ENCODE data around the gene MOV10.

The MOV10 gene

DNA sequence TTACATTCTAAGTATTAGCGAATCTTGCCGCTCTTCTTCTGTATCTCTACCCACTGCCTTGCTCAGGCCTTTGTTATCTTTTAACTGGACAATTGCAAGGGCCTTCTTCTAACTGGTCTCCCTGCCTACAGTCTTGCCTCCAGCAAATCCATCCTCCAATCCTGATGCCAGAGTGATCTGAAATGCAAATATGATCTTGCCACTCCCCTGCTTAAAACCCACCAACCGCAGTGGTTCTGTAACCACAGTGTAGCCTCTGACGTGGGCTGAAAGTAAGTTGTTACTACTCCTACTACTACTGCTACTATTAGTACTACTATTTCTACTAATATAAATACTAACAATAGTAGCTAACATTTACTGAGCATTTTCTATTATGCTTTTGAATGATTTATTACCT lies 12.4 kb downstream of the MOV10 start:
- no peak overlapping the region for H3K4me3 Mint-ChIP-seq
- peaks cover 7% of the 10 kb centered on the region for H3K36me3 Mint-ChIP-seq
- no peaks in the 10 kb centered on the region for H3K27me3 Mint-ChIP-seq
- DNase-seq (ENCODE audit: low spot score in 2 of 2) (no peak), ATAC-seq (ENCODE audit: low read depth) (peak; percentile 42)
- H3K9me3 Mint-ChIP-seq, result no peaks in the 10 kb centered on the region
- H3K4me1 Mint-ChIP-seq, result peaks cover 8% of the 10 kb centered on the region
- no peak overlapping the region for H3K27ac Mint-ChIP-seq

DNA sequence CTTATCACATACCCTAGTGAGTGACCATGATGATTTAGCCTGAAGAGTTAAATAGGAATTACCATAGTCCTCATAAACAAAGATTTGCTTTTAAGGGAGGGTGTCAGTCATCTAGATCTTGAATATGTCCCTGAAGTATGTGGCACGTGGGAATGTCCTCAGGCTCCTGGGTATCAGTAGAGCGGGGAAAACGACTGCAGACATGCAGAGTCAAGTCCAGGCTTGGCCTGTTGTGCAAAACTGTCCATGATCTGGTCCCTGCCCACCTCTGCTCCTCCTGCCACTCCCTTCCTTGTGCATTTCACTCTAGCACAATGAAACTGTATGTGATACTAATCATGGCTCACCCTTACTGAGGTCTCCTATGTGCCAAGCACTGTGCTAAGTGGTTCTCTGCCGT lies 12.9 kb downstream of the MOV10 start:
- H3K27me3 Mint-ChIP-seq, result no peaks in the 10 kb centered on the region
- H3K4me3 Mint-ChIP-seq, result no peak overlapping the region
- peaks cover 7% of the 10 kb centered on the region for H3K36me3 Mint-ChIP-seq
- H3K27ac Mint-ChIP-seq, result no peak overlapping the region
- no peak for ATAC-seq (ENCODE audit: low read depth)
- peaks cover 8% of the 10 kb centered on the region for H3K4me1 Mint-ChIP-seq
- no peaks in the 10 kb centered on the region for H3K9me3 Mint-ChIP-seq
- DNase-seq (ENCODE audit: low spot score in 2 of 2), result no peak

DNA sequence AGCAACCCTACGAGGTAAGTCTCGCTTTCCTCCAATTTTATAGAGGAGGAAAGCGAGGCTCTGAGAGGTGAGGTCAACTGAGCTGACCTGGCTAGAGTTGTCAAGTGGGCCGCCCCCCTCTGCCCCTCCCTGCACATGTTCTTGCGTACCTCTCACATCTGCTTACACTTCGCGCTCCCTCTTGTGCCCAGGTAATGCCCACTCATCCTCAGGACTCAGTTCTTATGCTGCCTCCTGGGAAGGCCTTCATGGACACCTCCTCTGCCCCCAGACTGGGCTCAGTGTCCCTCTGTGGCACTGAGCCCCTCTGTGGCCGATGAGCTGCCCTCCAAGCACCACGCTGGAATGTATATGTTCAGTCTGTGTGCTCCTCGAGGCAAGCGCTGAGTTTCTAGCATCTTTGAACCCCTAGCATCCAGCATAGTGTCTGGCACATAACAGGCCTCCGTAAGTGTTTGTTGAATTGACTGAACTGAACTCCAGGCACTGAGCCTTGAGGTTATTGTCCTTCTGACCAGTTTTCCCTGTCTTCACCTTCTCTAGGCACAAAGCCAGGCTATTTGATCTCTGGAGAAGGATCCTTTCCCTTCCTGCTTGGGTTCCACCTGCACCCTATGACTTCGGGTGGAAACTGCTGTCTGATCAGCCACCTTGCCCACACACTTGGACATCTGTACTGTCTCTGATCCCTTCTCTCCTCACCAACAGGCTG lies 13.5 kb downstream of the MOV10 start:
- Mint-ChIP-seq H3K4me3 (no peak overlapping the region), H3K9me3 (no peaks in the 10 kb centered on the region), H3K27ac (no peak overlapping the region), H3K4me1 (peaks cover 8% of the 10 kb centered on the region), H3K27me3 (no peaks in the 10 kb centered on the region), H3K36me3 (peaks cover 9% of the 10 kb centered on the region)
- ATAC-seq (ENCODE audit: low read depth) (no peak), DNase-seq (ENCODE audit: low spot score in 2 of 2) (no peak)

DNA sequence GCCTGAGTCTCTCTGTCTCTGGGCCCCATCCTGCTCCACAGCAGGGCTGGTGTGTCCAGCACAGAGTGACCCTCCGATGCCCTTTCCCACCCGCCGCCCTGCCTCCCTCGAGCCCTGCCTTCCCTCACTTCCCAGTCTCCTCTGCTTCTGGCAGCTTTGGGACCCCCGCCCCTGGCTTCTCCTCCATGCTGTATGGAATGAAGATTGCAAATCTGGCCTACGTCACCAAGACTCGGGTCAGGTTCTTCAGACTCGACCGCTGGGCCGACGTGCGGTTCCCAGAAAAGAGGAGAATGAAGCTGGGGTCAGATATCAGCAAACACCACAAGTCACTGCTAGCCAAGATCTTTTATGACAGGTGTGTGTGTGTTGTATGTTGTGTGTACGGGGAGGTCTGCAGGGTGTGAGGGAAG lies 14.3 kb downstream of the MOV10 start:
- Mint-ChIP-seq H3K9me3 (no peaks in the 10 kb centered on the region), H3K4me3 (no peak overlapping the region), H3K27ac (peak overlapping the region; percentile 60), H3K36me3 (peaks cover 9% of the 10 kb centered on the region), H3K27me3 (no peaks in the 10 kb centered on the region), H3K4me1 (peaks cover 8% of the 10 kb centered on the region)
- no peak for ATAC-seq (ENCODE audit: low read depth)
- DNase-seq (ENCODE audit: low spot score in 2 of 2), result no peak

DNA sequence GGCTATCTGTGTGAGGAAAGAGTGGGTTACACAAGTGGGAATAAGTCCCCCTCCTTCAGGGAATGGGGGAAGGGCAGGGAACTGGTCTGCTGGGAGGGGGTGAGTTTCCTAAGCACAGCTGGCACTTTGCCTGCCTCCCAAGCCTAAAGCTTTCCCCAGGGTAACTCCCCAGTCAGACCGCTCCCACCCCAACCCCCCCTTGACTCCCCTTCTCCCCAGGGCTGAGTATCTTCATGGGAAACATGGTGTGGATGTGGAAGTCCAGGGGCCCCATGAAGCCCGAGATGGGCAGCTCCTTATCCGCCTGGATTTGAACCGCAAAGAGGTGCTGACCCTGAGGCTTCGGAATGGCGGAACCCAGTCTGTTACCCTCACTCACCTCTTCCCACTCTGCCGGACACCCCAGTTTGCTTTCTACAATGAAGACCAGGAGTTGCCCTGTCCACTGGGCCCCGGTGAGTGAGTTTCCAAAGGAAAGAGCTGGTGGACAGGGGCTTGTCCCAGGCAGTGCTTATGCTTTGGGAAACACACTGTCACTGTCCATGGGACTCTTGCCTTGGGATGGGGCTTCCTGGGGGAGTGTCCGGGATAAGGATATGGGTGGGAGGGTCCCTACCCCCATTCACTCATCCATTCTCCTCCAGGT lies 14.9 kb downstream of the MOV10 start:
- Mint-ChIP-seq H3K27me3 (no peaks in the 10 kb centered on the region), H3K36me3 (peaks cover 9% of the 10 kb centered on the region), H3K9me3 (no peaks in the 10 kb centered on the region), H3K4me1 (peaks cover 8% of the 10 kb centered on the region), H3K27ac (peak overlapping the region; percentile 60), H3K4me3 (no peak overlapping the region)
- no peak for DNase-seq (ENCODE audit: low spot score in 2 of 2)
- no peak for ATAC-seq (ENCODE audit: low read depth)

DNA sequence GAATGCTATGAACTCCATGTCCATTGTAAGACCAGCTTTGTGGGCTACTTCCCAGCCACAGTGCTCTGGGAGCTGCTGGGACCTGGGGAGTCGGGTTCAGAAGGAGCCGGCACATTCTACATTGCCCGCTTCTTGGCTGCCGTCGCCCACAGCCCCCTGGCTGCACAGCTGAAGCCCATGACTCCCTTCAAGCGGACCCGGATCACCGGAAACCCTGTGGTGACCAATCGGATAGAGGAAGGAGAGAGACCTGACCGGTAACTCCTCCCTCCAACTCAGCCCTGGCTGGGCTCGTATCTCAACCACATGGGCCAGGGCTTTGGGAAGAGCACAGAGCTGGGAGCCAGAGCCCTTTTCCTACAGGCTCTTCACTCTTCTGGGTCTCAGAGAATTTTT lies 15.4 kb downstream of the MOV10 start:
- Mint-ChIP-seq H3K9me3 (no peaks in the 10 kb centered on the region), H3K4me3 (no peak overlapping the region), H3K4me1 (peaks cover 8% of the 10 kb centered on the region), H3K36me3 (peaks cover 9% of the 10 kb centered on the region), H3K27ac (no peak overlapping the region), H3K27me3 (no peaks in the 10 kb centered on the region)
- ATAC-seq (ENCODE audit: low read depth), result no peak
- DNase-seq (ENCODE audit: low spot score in 2 of 2), result no peak

DNA sequence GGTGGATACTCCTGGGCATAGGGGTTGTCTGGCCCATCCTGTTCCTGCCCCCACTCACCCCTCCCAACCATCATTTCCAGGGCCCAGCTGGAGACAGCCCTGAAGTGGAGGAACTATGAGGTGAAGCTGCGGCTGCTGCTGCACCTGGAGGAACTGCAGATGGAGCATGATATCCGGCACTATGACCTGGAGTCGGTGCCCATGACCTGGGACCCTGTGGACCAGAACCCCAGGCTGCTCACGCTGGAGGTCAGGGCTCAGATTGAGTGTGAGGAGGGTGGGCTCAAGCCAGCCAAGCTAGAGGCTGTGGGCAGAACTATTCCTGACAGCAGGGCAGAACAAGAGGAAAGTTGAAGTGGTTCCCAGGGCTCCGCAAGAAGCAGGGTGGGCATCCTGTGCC lies 18.2 kb downstream of the MOV10 start:
- H3K4me1 Mint-ChIP-seq, result no peaks in the 10 kb centered on the region
- H3K4me3 Mint-ChIP-seq, result no peak overlapping the region
- H3K27ac Mint-ChIP-seq, result no peak overlapping the region
- DNase-seq (ENCODE audit: low spot score in 2 of 2), result no peak
- H3K27me3 Mint-ChIP-seq, result no peaks in the 10 kb centered on the region
- ATAC-seq (ENCODE audit: low read depth), result no peak
- H3K36me3 Mint-ChIP-seq, result peaks cover 9% of the 10 kb centered on the region
- H3K9me3 Mint-ChIP-seq, result no peaks in the 10 kb centered on the region

DNA sequence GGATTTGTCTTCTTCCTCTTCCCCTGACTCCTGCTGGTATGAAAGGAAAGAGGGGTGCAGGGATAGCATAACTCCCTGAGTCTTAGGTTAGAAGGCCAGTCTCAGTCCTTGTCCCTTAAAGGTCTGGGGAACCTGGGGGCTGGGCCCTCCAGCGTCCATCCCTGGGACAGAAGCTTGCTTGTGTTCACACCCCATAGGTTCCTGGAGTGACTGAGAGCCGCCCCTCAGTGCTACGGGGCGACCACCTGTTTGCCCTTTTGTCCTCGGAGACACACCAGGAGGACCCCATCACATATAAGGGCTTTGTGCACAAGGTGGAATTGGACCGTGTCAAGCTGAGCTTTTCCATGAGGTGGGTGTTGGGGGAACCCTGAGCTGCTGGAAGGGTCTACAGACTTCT lies 19.4 kb downstream of the MOV10 start:
- peaks cover 8% of the 10 kb centered on the region for H3K36me3 Mint-ChIP-seq
- DNase-seq (ENCODE audit: low spot score in 2 of 2), result no peak
- H3K27ac Mint-ChIP-seq, result no peak overlapping the region
- no peak overlapping the region for H3K4me3 Mint-ChIP-seq
- H3K4me1 Mint-ChIP-seq, result peaks cover 3% of the 10 kb centered on the region
- H3K27me3 Mint-ChIP-seq, result no peaks in the 10 kb centered on the region
- no peaks in the 10 kb centered on the region for H3K9me3 Mint-ChIP-seq
- no peak for ATAC-seq (ENCODE audit: low read depth)

DNA sequence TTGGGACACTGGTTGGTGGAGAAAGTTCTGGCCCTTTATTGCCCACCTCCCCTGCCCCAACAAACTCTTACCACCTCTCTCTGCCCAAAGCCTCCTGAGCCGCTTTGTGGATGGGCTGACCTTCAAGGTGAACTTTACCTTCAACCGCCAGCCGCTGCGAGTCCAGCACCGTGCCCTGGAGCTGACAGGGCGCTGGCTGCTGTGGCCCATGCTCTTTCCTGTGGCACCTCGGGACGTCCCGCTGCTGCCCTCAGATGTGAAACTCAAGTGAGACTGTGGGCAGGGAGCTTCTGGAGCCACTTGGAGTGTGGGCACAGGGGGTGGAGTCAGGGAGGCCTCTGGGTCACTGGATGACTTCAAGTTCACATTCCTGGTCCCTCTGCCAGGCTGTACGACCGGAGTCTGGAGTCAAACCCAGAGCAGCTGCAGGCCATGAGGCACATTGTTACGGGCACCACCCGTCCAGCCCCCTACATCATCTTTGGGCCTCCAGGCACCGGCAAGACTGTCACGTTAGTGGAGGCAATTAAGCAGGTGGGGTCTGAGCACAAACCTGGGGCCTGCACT lies 20.0 kb downstream of the MOV10 start:
- H3K9me3 Mint-ChIP-seq, result no peaks in the 10 kb centered on the region
- H3K27ac Mint-ChIP-seq, result no peak overlapping the region
- ATAC-seq (ENCODE audit: low read depth), result no peak
- H3K4me3 Mint-ChIP-seq, result no peak overlapping the region
- no peaks in the 10 kb centered on the region for H3K27me3 Mint-ChIP-seq
- peaks cover 9% of the 10 kb centered on the region for H3K4me1 Mint-ChIP-seq
- peaks cover 6% of the 10 kb centered on the region for H3K36me3 Mint-ChIP-seq
- no peak for DNase-seq (ENCODE audit: low spot score in 2 of 2)

DNA sequence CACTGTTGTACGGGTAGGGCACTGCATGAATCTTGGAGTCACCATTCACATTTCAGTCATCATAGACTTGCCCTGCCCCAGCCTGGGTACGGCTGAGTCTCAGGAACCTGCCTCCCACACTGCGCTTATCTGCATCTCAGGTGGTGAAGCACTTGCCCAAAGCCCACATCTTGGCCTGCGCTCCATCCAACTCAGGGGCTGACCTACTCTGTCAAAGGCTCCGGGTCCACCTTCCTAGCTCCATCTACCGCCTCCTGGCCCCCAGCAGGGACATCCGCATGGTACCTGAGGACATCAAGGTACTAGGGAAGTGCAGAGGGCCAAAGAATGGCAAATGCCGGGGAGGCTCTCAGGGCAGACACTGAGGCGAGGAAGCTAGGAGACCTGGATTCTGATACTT lies 20.8 kb downstream of the MOV10 start:
- ATAC-seq (ENCODE audit: low read depth) (no peak), DNase-seq (ENCODE audit: low spot score in 2 of 2) (no peak)
- H3K27me3 Mint-ChIP-seq, result no peaks in the 10 kb centered on the region
- H3K4me3 Mint-ChIP-seq, result no peak overlapping the region
- H3K27ac Mint-ChIP-seq, result no peak overlapping the region
- H3K4me1 Mint-ChIP-seq, result peaks cover 17% of the 10 kb centered on the region
- peaks cover 6% of the 10 kb centered on the region for H3K36me3 Mint-ChIP-seq
- H3K9me3 Mint-ChIP-seq, result no peaks in the 10 kb centered on the region

DNA sequence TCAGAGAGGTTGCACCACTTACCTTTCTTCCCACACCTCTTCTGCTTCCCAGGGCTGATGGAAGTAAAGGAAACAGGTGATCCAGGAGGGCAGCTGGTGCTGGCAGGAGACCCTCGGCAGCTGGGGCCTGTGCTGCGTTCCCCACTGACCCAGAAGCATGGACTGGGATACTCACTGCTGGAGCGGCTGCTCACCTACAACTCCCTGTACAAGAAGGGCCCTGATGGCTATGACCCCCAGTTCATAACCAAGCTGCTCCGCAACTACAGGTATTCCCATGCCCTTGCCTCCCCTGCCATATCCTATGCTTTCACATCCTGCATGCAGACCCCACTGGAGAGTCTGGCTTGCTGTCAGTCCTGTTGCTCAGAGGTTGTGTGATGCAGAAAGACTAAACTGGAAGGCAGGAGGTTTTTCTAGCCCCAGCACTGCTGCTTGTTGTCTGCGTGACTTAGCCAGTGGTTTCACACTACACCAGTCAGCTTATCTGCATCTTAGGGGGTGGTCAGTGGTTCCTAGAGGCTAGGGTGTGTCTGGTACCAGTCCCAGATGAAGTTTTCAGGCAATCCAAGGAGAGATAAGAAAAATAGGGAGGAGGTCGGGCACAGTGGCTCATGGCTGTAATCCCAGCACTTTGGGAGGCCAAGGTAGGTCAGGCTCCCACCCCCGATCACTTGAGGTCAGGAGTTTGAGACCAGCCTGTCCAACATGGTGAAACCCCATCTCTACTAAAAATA lies 22.3 kb downstream of the MOV10 start:
- Mint-ChIP-seq H3K27me3 (no peaks in the 10 kb centered on the region), H3K9me3 (no peaks in the 10 kb centered on the region), H3K4me3 (no peak overlapping the region), H3K4me1 (peaks cover 30% of the 10 kb centered on the region), H3K27ac (no peak overlapping the region), H3K36me3 (peaks cover 3% of the 10 kb centered on the region)
- DNase-seq (ENCODE audit: low spot score in 2 of 2) (no peak), ATAC-seq (ENCODE audit: low read depth) (no peak)

DNA sequence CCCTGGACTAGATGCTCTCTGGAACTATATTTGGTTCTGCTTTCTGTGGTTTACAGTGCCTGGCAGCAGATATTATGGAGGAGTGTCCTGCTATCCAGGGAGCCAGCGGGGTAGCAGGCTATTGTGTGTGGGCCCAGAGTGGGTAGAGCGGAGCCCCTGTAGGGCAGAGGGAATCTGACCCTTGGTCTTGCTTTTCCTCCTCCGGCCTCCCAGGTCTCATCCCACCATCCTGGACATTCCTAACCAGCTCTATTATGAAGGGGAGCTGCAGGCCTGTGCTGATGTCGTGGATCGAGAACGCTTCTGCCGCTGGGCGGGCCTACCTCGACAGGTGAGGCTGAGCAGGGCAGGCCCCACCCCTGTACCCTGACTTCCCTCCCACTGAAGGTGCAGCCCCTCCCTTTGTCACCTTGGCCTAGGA lies 23.3 kb downstream of the MOV10 start:
- H3K36me3 Mint-ChIP-seq, result peaks cover under 1% of the 10 kb centered on the region
- H3K27me3 Mint-ChIP-seq, result no peaks in the 10 kb centered on the region

DNA sequence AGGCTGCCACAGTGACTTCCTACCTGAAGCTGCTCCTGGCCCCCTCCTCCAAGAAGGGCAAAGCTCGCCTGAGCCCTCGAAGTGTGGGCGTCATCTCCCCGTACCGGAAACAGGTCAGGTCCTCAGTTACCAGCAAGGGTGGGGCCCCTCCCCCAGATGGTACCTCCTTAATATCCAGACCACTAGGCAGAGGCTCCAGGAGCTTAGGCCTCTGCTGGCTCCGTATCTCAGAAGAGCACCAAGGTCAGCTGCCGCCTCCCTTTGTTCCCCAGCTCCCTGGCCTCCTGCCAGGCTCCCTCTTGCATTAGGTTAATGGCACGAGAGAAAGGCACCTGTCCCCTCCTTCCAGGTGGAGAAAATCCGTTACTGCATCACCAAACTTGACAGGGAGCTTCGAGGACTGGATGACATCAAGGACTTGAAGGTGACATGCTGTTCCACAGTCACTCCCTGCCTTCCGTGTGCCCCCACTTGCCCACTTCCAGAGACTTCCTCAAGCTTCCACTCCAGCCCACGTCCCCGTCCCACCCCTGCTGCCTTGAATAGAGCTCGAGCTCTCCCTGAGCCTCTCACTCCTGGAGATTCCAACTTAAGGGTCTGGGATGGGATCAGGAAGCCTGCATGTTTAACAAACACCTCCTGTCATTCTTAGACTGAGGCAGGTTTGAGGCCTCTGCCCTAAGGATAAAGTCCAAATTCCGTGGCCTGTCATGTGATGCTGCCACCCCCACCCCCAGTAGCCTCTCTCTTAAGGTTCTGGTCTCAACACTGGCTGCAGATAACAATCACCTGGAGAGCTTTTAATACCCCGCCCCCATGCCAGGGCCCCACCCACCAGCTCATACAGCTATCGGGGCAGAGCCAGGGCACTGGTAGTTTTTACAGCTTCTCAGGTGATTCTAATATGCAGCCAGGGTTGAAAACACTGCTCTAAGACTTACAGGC lies 24.2 kb downstream of the MOV10 start:
- Mint-ChIP-seq H3K4me1 (peaks cover 38% of the 10 kb centered on the region), H3K27me3 (no peaks in the 10 kb centered on the region), H3K36me3 (no peaks in the 10 kb centered on the region), H3K27ac (peak overlapping the region; percentile 89), H3K9me3 (no peaks in the 10 kb centered on the region), H3K4me3 (no peak overlapping the region)
- ATAC-seq (ENCODE audit: low read depth), result no peak
- DNase-seq (ENCODE audit: low spot score in 2 of 2), result no peak

More for the DNA sequence above, 23.3 kb downstream of the MOV10 start:
- Mint-ChIP-seq H3K4me3 (no peak overlapping the region), H3K9me3 (no peaks in the 10 kb centered on the region), H3K27ac (no peak overlapping the region), H3K4me1 (peaks cover 38% of the 10 kb centered on the region)
- DNase-seq (ENCODE audit: low spot score in 2 of 2), result no peak
- ATAC-seq (ENCODE audit: low read depth), result no peak

All from memory B cell (primary cell).